ENCODE data around the gene DENND10. TPM values are rescaled to one million over a fixed set of nuclear protein-coding genes. Genes with fewer than 3 reads are reported as not detected.

Gene DENND10
- polyA plus RNA-seq, 1 experiment: 86.8 TPM

DNA sequence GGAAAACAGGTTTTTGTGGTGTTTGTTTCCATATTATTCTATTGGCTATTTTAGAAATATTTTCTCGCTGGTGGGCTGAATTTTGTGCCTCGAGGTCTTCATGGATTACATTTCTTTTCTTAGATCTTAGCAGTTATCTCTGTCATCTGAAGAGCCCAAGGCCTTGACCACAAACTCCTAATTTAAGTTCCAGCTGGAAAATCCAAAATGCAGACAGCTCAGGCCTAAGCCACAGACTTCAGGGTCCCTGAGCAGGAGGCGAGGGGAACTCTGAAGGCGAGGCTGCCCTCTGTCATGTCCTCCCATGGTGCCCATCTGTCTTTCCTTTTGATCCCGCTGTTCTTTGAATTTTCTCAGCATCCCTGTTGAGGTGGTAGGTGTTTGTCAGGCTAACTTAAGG, 14.3 kb downstream of the DENND10 start:
- POLR2A ChIA-PET: no interaction called here
- DNase-seq (ENCODE audit: low read depth): no peak

GRCh38 chr10:119119400-119119799, 15.5 kb downstream of the DENND10 start:
- peaks cover 6% of the 10 kb centered on the region for H3K36me3 ChIP-seq (ENCODE audit: control insufficient read depth, insufficient read depth, low read length)
- H3K4me3 ChIP-seq (ENCODE audit: low read depth, low read length): no peak overlapping the region
- POLR2A ChIA-PET: no interaction called here
- TF ChIP-seq, protein P1, sequence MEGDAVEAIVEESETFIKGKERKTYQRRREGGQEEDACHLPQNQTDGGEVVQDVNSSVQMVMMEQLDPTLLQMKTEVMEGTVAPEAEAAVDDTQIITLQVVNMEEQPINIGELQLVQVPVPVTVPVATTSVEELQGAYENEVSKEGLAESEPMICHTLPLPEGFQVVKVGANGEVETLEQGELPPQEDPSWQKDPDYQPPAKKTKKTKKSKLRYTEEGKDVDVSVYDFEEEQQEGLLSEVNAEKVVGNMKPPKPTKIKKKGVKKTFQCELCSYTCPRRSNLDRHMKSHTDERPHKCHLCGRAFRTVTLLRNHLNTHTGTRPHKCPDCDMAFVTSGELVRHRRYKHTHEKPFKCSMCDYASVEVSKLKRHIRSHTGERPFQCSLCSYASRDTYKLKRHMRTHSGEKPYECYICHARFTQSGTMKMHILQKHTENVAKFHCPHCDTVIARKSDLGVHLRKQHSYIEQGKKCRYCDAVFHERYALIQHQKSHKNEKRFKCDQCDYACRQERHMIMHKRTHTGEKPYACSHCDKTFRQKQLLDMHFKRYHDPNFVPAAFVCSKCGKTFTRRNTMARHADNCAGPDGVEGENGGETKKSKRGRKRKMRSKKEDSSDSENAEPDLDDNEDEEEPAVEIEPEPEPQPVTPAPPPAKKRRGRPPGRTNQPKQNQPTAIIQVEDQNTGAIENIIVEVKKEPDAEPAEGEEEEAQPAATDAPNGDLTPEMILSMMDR (IDR thresholded peaks at IDR 0.05; ENCODE audit: insufficient read depth, low read depth, low read length): no peak
- no peak for DNase-seq (ENCODE audit: low read depth)
- no peaks in the 10 kb centered on the region for H3K27me3 ChIP-seq (ENCODE audit: control insufficient read depth, insufficient read depth, low read length)
- CTCF ChIA-PET: interaction anchor here (0.6 kb wide), 1 partner anchor 419 kb away, joined by 4 read pairs; no protein-coding TSS in a partner anchor

More for the DNA sequence above, 14.3 kb downstream of the DENND10 start:
- no peaks in the 10 kb centered on the region for H3K27me3 ChIP-seq (ENCODE audit: control insufficient read depth, insufficient read depth, low read length)
- H3K4me3 ChIP-seq (ENCODE audit: low read depth, low read length): no peak overlapping the region
- TF ChIP-seq, protein P1 (IDR thresholded peaks at IDR 0.05; ENCODE audit: insufficient read depth, low read depth, low read length): no peak
- H3K36me3 ChIP-seq (ENCODE audit: control insufficient read depth, insufficient read depth, low read length): peaks cover 6% of the 10 kb centered on the region
- CTCF ChIA-PET: no interaction called here

DNA sequence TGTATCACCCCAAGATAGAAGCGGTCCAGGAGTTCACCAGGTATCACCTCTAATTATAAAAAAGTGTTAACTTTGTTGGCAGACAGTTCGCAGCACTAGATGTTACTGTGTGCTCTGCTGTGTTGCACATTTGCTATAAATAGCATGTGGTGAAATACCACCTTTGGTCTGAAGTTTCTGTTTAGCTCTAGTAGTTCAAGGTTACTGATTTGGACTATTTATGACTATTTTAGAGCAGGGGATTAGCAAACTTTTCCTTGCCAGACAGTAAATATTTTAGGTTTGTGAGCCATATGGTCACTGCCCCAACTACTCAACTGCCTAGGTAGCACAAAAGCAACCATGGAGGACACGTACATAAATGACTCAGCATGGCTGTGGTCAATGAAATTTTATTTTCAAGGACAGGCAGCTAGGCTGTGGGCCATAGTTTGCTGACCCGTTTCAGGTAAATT, 16.5 kb downstream of the DENND10 start:
- TF ChIP-seq, protein P1 (IDR thresholded peaks at IDR 0.05; ENCODE audit: insufficient read depth, low read depth, low read length): no peak
- POLR2A ChIA-PET: interaction anchor here (0.5 kb wide), 1 partner anchor 22 kb away, joined by 18 read pairs; no protein-coding TSS in a partner anchor
- Histone ChIP-seq H3K4me3 (ENCODE audit: low read depth, low read length) (no peak overlapping the region), H3K27me3 (ENCODE audit: control insufficient read depth, insufficient read depth, low read length) (no peaks in the 10 kb centered on the region), H3K36me3 (ENCODE audit: control insufficient read depth, insufficient read depth, low read length) (peaks cover 6% of the 10 kb centered on the region)
- peak; percentile 52 for DNase-seq (ENCODE audit: low read depth)
- CTCF ChIA-PET: no interaction called here

- ChIA-PET CTCF (no interaction called here), POLR2A (no interaction called here)
- TF ChIP-seq, protein P1 (IDR thresholded peaks at IDR 0.05; ENCODE audit: insufficient read depth, low read depth, low read length): no peak
- DNase-seq (ENCODE audit: low read depth): no peak
- H3K36me3 ChIP-seq (ENCODE audit: control insufficient read depth, insufficient read depth, low read length): peaks cover 6% of the 10 kb centered on the region
- H3K4me3 ChIP-seq (ENCODE audit: low read depth, low read length): no peak overlapping the region
- H3K27me3 ChIP-seq (ENCODE audit: control insufficient read depth, insufficient read depth, low read length): no peaks in the 10 kb centered on the region
Measured at GRCh38 chr10:119120875-119121274, 17.0 kb downstream of the DENND10 start.

GRCh38 chr10:119125942-119126341, 22.0 kb downstream of the DENND10 start:
- DNase-seq (ENCODE audit: low read depth): no peak
- Histone ChIP-seq H3K27me3 (ENCODE audit: control insufficient read depth, insufficient read depth, low read length) (no peaks in the 10 kb centered on the region), H3K36me3 (ENCODE audit: control insufficient read depth, insufficient read depth, low read length) (peaks cover 14% of the 10 kb centered on the region), H3K4me3 (ENCODE audit: low read depth, low read length) (no peak overlapping the region)
- TF ChIP-seq, protein P1 (IDR thresholded peaks at IDR 0.05; ENCODE audit: insufficient read depth, low read depth, low read length): no peak
- ChIA-PET POLR2A (no interaction called here), CTCF (no interaction called here)
